ENCODE results near the gene IL22RA2. TPM values are rescaled to one million over a fixed set of nuclear protein-coding genes. Genes with fewer than 3 reads are reported as not detected.

Gene IL22RA2
- total and polyA plus RNA-seq, 9 of the 15 experiments (the other 6 are each of a cell fraction or from before 2014, with no cell fraction given) = 0.03 TPM; not detected in 8

DNA sequence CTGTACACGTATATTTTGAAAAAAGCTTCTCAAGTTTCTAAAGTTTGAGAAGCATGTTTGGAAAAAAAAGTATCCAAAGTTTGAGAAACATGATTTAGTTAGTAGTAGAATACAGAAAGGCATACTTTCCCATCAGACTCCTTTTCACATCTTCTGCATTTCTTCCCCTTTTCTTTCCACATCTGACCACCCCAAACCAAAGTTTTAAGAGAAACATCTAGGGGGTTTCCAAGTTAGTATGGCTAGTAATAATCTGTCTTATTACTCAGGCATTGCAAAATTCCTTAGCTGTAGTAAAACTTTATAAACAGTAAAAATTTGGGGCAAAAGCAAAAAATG is 65.7 kb downstream of the IL22RA2 start:
- in situ Hi-C loops (cut with MboI) (no loop called here), intact Hi-C loops (cut with micrococcal nuclease) (no loop called here)
- Histone ChIP-seq H3K27me3 (ENCODE audit: control insufficient read depth in 2 of 2, insufficient read depth in 2 of 2, low read length in 2 of 2) (no peaks in the 10 kb centered on the region), H3K4me2 (ENCODE audit: insufficient read depth, low read length) (no peak overlapping the region), H3K4me1 (replicated peaks in 1 of 2; ENCODE audit: control insufficient read depth in 2 of 2, insufficient read depth in 2 of 2, low read length in 2 of 2) (no peaks in the 10 kb centered on the region), H3K9me1 (ENCODE audit: control insufficient read depth, insufficient read depth, low read length) (no peaks in the 10 kb centered on the region), H3K79me2 (ENCODE audit: control insufficient read depth, insufficient read depth, low read length) (no peaks in the 10 kb centered on the region), H3K4me3 (no peak overlapping the region), H4K20me1 (replicated peaks; ENCODE audit: control insufficient read depth, insufficient read depth, low read length) (no peaks in the 10 kb centered on the region), H3K36me3 (ENCODE audit: control insufficient read depth, insufficient read depth, low read length) (no peaks in the 10 kb centered on the region), H3K9ac (ENCODE audit: insufficient read depth in 1 of 2, low read depth in 2 of 2, low read length in 2 of 2) (no peak overlapping the region), H3K9me3 (replicated peaks; ENCODE audit: control insufficient read depth, insufficient read depth, low read depth, low read length) (no peaks in the 10 kb centered on the region), H3K27ac (ENCODE audit: extremely low read depth, low read depth, low read length) (no peak overlapping the region), H2AFZ (ENCODE audit: low read depth, low read length) (no peak overlapping the region)
- BruUV-seq (replicated peaks) = no TSS peak
- ChIA-PET CTCF (ENCODE audit: low intra/inter-chr PET ratio) (no interaction called here), POLR2A (no interaction called here)
- no peak for FAIRE-seq
- no peak for ATAC-seq
- no peak for DNase-seq (ENCODE audit: extremely low read depth in 1 of 4, low spot score in 3 of 4)
- TF ChIP-seq ZNF197 (CRISPR knock-in tag; IDR thresholded peaks at IDR 0.05; ENCODE audit: low read depth) = no peak
- TF ChIP-seq ZNF766 (CRISPR knock-in tag; conservative IDR thresholded peaks at IDR 0.05) = no peak
- TF ChIP-seq TCFL5 (CRISPR knock-in tag; conservative IDR thresholded peaks at IDR 0.05) = no peak
- TF ChIP-seq CBX8 (IDR thresholded peaks at IDR 0.05; ENCODE audit: borderline replicate concordance, extremely low read depth, low read depth, low read length, poor library complexity, severe bottlenecking) = no peak
- no peak for TF ChIP-seq ZNF146 (CRISPR knock-in tag; IDR thresholded peaks at IDR 0.05; ENCODE audit: unreplicated experiment)
- no peak for TF ChIP-seq ZKSCAN1 (IDR thresholded peaks at IDR 0.05; ENCODE audit: low read depth, low read length)
- TF ChIP-seq, protein P1, sequence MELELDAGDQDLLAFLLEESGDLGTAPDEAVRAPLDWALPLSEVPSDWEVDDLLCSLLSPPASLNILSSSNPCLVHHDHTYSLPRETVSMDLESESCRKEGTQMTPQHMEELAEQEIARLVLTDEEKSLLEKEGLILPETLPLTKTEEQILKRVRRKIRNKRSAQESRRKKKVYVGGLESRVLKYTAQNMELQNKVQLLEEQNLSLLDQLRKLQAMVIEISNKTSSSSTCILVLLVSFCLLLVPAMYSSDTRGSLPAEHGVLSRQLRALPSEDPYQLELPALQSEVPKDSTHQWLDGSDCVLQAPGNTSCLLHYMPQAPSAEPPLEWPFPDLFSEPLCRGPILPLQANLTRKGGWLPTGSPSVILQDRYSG (tag; conservative IDR thresholded peaks at IDR 0.05; ENCODE audit: low read depth) = no peak
- TF ChIP-seq ZBED1 (IDR thresholded peaks at IDR 0.05) = no peak
- TF ChIP-seq HDGF (IDR thresholded peaks at IDR 0.05) = no peak
- TF ChIP-seq ZFPM2 (CRISPR knock-in tag; IDR thresholded peaks at IDR 0.05) = no peak
- TF ChIP-seq, protein P2, sequence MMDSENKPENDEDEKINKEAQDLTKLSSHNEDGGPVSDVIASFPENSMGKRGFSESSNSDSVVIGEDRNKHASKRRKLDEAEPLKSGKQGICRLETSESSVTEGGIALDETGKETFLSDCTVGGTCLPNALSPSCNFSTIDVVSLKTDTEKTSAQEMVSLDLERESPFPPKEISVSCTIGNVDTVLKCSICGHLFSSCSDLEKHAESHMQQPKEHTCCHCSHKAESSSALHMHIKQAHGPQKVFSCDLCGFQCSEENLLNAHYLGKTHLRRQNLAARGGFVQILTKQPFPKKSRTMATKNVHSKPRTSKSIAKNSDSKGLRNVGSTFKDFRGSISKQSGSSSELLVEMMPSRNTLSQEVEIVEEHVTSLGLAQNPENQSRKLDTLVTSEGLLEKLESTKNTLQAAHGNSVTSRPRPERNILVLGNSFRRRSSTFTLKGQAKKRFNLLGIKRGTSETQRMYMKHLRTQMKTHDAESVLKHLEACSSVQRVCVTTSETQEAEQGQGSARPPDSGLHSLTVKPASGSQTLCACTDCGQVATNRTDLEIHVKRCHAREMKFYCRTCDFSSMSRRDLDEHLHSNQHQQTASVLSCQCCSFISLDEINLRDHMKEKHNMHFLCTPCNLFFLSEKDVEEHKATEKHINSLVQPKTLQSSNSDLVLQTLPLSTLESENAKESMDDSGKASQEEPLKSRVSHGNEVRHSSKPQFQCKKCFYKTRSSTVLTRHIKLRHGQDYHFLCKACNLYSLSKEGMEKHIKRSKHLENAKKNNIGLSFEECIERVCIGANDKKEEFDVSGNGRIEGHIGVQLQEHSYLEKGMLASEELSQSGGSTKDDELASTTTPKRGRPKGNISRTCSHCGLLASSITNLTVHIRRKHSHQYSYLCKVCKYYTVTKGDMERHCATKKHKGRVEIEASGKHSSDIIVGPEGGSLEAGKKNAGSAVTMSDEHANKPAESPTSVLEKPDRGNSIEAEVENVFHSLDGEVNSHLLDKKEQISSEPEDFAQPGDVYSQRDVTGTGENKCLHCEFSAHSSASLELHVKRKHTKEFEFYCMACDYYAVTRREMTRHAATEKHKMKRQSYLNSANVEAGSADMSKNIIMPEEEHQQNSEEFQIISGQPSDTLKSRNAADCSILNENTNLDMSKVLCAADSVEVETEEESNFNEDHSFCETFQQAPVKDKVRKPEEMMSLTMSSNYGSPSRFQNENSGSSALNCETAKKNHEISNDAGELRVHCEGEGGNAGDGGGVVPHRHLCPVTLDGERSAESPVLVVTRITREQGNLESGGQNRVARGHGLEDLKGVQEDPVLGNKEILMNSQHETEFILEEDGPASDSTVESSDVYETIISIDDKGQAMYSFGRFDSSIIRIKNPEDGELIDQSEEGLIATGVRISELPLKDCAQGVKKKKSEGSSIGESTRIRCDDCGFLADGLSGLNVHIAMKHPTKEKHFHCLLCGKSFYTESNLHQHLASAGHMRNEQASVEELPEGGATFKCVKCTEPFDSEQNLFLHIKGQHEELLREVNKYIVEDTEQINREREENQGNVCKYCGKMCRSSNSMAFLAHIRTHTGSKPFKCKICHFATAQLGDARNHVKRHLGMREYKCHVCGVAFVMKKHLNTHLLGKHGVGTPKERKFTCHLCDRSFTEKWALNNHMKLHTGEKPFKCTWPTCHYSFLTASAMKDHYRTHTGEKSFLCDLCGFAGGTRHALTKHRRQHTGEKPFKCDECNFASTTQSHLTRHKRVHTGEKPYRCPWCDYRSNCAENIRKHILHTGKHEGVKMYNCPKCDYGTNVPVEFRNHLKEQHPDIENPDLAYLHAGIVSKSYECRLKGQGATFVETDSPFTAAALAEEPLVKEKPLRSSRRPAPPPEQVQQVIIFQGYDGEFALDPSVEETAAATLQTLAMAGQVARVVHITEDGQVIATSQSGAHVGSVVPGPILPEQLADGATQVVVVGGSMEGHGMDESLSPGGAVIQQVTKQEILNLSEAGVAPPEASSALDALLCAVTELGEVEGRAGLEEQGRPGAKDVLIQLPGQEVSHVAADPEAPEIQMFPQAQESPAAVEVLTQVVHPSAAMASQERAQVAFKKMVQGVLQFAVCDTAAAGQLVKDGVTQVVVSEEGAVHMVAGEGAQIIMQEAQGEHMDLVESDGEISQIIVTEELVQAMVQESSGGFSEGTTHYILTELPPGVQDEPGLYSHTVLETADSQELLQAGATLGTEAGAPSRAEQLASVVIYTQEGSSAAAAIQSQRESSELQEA (IDR thresholded peaks at IDR 0.05; ENCODE audit: low read depth) = no peak
- no peak for TF ChIP-seq JUND (IDR thresholded peaks at IDR 0.05; ENCODE audit: borderline replicate concordance, low read depth, low read length)
- no peak for TF ChIP-seq JUND (tag; IDR thresholded peaks at IDR 0.05; ENCODE audit: borderline replicate concordance, low read depth, low read length)
- WGBS (ENCODE audit: insufficient coverage, low coverage, missing lambda C conversion rate) = 0% methylated on average over 1 of the region's 1 CpG

Data from K562 (cell line).